Cardiac fibroblast (primary cell): ENCODE measurements around the gene C1orf115.
"Not testable (repeated sequence)": the region's sequence is repeated elsewhere in the genome, so short reads cannot be mapped to it uniquely, and the experiment has no call there.

Experiments
- DNase-seq, 2 donors: peaks; one replicate each; pipeline versions ENCODE4 v3.0.0 to v3.0.0-alpha.2; 2010; ENCODE audit warnings: low read depth in 2 of 2
- H3K4me3 ChIP-seq, 2 donors: replicated peaks in 1 of 2; 1 replicate in 1 of 2; 2 replicates in 1 of 2; pipeline ENCODE4 v1.5.1; 2011; ENCODE audit warnings: low read depth in 2 of 2, low read length in 2 of 2, mild to moderate bottlenecking in 2 of 2, moderate library complexity in 1 of 2
- TF ChIP-seq, protein P1 (sequence below): IDR thresholded peaks from one replicate; pipeline ENCODE4 v1.5.1; 2011; ENCODE audit warnings: low read depth, mild to moderate bottlenecking, low read length, inconsistent platforms

C1orf115 gene

GRCh38 chr1:220717800-220718640 lies 27.9 kb downstream of the C1orf115 start:
- DNase-seq = no peak
- TF ChIP-seq, protein P1, sequence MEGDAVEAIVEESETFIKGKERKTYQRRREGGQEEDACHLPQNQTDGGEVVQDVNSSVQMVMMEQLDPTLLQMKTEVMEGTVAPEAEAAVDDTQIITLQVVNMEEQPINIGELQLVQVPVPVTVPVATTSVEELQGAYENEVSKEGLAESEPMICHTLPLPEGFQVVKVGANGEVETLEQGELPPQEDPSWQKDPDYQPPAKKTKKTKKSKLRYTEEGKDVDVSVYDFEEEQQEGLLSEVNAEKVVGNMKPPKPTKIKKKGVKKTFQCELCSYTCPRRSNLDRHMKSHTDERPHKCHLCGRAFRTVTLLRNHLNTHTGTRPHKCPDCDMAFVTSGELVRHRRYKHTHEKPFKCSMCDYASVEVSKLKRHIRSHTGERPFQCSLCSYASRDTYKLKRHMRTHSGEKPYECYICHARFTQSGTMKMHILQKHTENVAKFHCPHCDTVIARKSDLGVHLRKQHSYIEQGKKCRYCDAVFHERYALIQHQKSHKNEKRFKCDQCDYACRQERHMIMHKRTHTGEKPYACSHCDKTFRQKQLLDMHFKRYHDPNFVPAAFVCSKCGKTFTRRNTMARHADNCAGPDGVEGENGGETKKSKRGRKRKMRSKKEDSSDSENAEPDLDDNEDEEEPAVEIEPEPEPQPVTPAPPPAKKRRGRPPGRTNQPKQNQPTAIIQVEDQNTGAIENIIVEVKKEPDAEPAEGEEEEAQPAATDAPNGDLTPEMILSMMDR = no peak
- no peak overlapping the region for H3K4me3 ChIP-seq

DNA sequence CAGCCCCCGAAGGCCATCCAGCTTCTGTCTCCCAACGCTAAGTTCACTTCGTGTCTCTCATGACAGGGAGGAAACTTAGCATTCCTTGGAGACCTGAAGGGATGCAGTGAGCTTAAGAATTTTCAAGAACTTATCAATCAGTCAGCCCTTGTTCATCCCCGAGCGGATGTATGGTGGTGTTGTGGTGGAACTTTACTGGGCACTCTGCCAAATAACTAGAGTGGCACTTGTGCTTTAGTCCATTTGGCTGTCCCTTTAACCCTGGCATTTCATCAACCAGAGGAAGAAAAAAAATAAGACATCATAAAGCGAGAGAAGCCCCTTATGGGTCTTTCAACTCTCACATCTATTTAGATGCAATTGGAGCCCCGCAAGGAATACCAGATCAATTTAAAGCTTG lies 31.1 kb downstream of the C1orf115 start:
- not testable (repeated sequence) for DNase-seq, H3K4me3 ChIP-seq

- no peak for DNase-seq
- TF ChIP-seq, protein P1 = peak; percentile 48
- H3K4me3 ChIP-seq = no peak overlapping the region
Observed at GRCh38 chr1:220726634-220727033, 36.5 kb downstream of the C1orf115 start.

DNA sequence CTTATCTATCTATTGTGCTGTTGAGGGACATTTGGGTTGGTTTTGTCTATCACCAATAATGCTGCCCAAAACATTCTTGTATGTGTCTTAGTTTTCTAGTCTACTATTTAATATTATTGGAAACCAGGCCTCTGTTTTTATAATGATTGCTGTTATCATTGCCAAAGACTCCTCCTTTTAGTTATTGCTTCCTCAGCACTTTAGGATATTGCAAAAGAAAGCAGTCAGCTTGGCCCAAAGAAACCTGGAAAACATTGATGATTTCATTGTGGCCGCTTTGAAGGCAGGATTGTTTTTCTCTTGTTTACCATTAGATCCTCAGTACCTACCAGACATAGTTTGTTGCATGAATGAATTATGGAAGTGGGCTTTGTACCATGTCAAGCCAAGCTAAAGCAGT lies 37.4 kb downstream of the C1orf115 start:
- DNase-seq = no peak
- H3K4me3 ChIP-seq = no peak overlapping the region
- TF ChIP-seq, protein P1 = no peak

DNA sequence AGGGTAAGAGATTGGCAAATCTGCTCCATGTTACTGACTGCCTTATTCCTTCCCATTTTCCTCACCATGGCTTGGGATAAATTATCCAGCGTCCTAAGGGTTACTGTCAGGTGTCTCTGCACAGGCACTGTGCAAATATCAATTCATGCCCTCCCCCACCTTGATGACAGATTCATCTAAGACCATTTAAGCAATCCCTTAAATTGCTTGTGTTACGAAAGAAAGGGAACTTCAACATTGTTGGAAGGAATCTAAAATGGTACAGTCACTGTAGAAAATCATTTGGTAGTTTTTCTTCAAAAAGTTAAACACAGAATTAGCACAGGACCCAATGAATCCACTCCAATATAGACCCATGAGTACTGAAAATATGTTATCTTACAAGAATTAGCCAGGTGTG lies 40.3 kb downstream of the C1orf115 start:
- no peak overlapping the region for H3K4me3 ChIP-seq
- TF ChIP-seq, protein P1 = no peak
- no peak for DNase-seq

DNA sequence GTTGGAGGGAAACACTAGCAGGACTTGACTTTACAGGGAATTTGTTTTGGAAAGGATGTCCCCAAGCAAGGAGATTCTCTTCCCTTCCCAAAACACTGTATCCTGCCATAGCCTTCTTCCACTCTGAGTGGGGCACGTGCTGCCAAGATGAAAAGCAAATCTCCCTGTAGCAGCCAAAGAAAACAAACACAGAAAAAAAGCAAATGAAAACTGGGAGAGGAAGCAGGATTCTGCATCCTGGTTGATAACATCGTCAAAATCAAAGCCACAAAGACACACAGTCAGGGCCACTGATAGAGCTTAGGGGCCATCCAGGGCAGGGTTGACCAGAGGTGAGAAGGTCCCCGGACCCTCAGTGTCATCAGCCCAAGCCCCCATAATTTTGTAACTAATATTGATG lies 42.0 kb downstream of the C1orf115 start:
- peak in 1 of 2 donors; percentile 19 for DNase-seq
- TF ChIP-seq, protein P1 = no peak

DNA sequence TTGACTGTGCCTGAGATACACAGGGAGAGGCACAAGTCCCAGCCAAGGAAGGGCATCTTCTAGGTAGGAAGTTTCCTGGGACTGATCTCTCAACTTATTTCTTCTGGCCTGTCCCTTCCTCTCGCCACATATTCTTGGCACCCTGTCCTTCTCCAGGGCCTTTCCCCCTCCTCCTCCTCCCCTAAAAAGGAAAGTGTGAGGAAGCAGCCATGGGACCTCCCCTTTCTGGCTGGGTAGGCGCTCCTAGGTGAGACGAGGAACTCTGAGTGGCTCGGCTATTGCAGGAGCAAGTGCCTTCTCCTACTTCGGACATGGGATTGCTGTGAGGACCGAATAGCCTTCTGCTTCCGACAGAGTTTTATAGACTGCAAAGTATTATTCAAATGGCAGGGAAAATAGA lies 42.5 kb downstream of the C1orf115 start:
- no peak for DNase-seq
- H3K4me3 ChIP-seq = no peak overlapping the region
- TF ChIP-seq, protein P1 = no peak

More for the DNA sequence above, 42.0 kb downstream of the C1orf115 start:
- no peak overlapping the region for H3K4me3 ChIP-seq
